ENCODE data around the gene LHFPL3. TPM values are rescaled to one million over a fixed set of nuclear protein-coding genes. Genes with fewer than 3 reads are reported as not detected.

Gene LHFPL3
- total RNA-seq, 1 experiment from 2014 or later: not detected

GRCh38 chr7:104416866-104417393 lies 88.5 kb downstream of the LHFPL3 start:
- Histone ChIP-seq H3K9me3 (ENCODE audit: control insufficient read depth in 1 of 2, insufficient read depth in 1 of 2, low read depth in 1 of 2, low read length in 2 of 2) (no peaks in the 10 kb centered on the region), H4K20me1 (ENCODE audit: insufficient read depth) (no peaks in the 10 kb centered on the region), H3K79me2 (ENCODE audit: insufficient read depth, low read length) (no peaks in the 10 kb centered on the region), H3K4me3 (replicated peaks in 1 of 2; ENCODE audit: low read depth in 1 of 2, low read length in 2 of 2) (no peak overlapping the region), H3K27me3 (ENCODE audit: insufficient read depth, low read length) (peaks cover 34% of the 10 kb centered on the region), H3K27ac (ENCODE audit: low read depth, low read length) (no peak overlapping the region), H2AFZ (ENCODE audit: low read depth, low read length, poor library complexity, severe bottlenecking) (no peak overlapping the region), H3K4me2 (ENCODE audit: low read length) (no peak overlapping the region), H3K36me3 (ENCODE audit: control insufficient read depth in 1 of 2, insufficient read depth in 2 of 2, low read length in 2 of 2) (no peaks in the 10 kb centered on the region), H3K9ac (ENCODE audit: low read length) (no peak overlapping the region), H3K4me1 (ENCODE audit: control insufficient read depth in 1 of 2, insufficient read depth in 2 of 2, low read length in 2 of 2) (no peaks in the 10 kb centered on the region), H3K9me2 (ENCODE audit: insufficient read depth) (no peaks in the 10 kb centered on the region)
- RAD21 ChIA-PET (ENCODE audit: low non-redundant PET in 1 of 2, low total read pairs in 2 of 2, uncharacterized antibody in 2 of 2, unreplicated experiment in 2 of 2): no interaction called here
- no TSS peak for BruUV-seq (replicated peaks)
- CTCF ChIA-PET: no interaction called here
- DNase-seq (ENCODE audit: low read depth, low spot score) (no peak), ATAC-seq (no peak)
- intact Hi-C loops (cut with micrococcal nuclease): no loop called here
- no peak for TF ChIP-seq EZH2 (IDR thresholded peaks at IDR 0.05)
- TF ChIP-seq ZFX (IDR thresholded peaks at IDR 0.05): no peak
- TF ChIP-seq POLR2A (IDR thresholded peaks at IDR 0.05; ENCODE audit: borderline replicate concordance, extremely low read depth, insufficient read depth, insufficient read length): no peak
- TF ChIP-seq TCF7L2 (IDR thresholded peaks at IDR 0.05; ENCODE audit: borderline replicate concordance, extremely low read depth, insufficient read depth, insufficient read length): no peak
- no peak for TF ChIP-seq EGR1 (IDR thresholded peaks at IDR 0.05; ENCODE audit: low read depth)
- TF ChIP-seq REST (IDR thresholded peaks at IDR 0.05; ENCODE audit: low read depth): no peak
- no peak for TF ChIP-seq SRF (IDR thresholded peaks at IDR 0.05; ENCODE audit: low read depth)
- TF ChIP-seq YY1 (IDR thresholded peaks at IDR 0.05; ENCODE audit: extremely low read depth, insufficient replicate concordance, low read depth, low read length): no peak
- no peak for TF ChIP-seq ZNF274 (IDR thresholded peaks at IDR 0.05; ENCODE audit: low read depth, low read length)
- no peak for TF ChIP-seq EZH2phosphoT487 (IDR thresholded peaks at IDR 0.05; ENCODE audit: borderline replicate concordance)
- TF ChIP-seq RAD21 (IDR thresholded peaks at IDR 0.05; ENCODE audit: low read depth): no peak
- POLR2A ChIA-PET: no interaction called here
